ENCODE results near the gene PARN.

The PARN gene

DNA sequence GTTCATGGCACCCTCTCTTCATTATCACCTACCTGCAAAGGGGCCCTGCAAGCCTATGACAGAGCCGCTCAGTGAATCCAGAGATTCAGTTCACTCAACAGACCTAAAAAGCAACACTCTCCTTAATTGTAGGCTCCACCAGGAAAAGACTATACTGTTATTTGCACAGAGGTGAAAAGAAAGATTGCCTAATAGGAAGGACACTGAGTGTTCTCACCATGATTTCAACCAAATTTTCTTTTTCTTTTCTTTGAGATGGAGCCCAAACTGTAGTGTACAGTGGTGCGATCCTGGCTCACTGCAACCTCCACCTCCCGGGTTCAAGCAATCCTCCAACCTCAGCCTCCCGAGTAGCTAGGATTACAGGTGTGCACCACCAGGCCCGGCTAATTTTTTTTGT lies 104.5 kb downstream of the PARN start:
- H3K9me3 Mint-ChIP-seq = no peaks in the 10 kb centered on the region
- H3K4me3 Mint-ChIP-seq = no peak overlapping the region
- DNase-seq = no peak
- peaks cover 16 to 20% of the 10 kb centered on the region in 2 donors for H3K4me1 Mint-ChIP-seq (ENCODE audit: low read depth in 2 of 2)
- peaks cover 5% of the 10 kb centered on the region for H3K36me3 Mint-ChIP-seq (ENCODE audit: insufficient read depth)
- no peaks in the 10 kb centered on the region for H3K27me3 Mint-ChIP-seq
- no peak overlapping the region for H3K27ac Mint-ChIP-seq
- no peak for ATAC-seq (replicated peaks)

DNA sequence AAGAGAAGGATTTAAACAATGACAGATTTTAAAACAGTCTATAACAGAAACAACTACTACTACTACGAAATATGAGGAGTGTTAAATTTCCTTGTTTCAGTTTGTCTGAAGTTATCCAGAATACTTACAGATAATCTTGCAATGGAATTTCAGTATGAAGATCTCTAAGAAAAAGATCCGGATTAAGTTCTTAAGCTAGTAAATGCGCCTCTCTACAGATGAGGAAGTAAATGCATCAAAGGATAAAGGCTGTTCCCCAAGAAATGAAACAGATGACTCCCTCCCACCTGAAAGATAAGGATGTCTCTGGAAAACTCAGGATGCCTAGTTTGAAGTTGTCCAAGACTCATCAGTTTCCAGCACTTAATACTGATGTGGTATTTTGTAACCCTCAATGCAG lies 105.1 kb downstream of the PARN start:
- Mint-ChIP-seq H3K27ac (no peak overlapping the region), H3K4me3 (no peak overlapping the region), H3K9me3 (no peaks in the 10 kb centered on the region), H3K4me1 (ENCODE audit: low read depth in 2 of 2) (peaks cover 16 to 24% of the 10 kb centered on the region in 2 donors), H3K27me3 (no peaks in the 10 kb centered on the region), H3K36me3 (ENCODE audit: insufficient read depth) (peaks cover 5% of the 10 kb centered on the region)
- no peak for ATAC-seq (replicated peaks)
- DNase-seq = no peak

DNA sequence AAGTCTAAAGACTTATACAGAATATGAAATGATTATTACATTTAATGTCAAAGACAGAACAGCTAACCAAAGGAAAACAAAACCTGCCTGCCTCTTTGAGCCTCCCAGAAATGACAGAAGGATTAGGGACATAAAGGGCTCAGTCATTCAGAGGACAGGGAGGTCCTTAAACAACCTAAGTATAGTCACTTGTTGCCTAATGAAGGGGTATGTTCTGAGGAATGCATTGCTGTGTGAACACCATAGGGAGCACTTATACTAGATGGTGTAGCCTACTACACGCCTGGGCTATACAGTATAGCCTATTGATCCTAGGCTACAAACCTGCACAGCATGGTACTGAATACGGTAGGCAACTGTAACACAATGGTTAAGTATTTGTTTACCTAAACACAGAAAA lies 106.4 kb downstream of the PARN start:
- Mint-ChIP-seq H3K36me3 (ENCODE audit: insufficient read depth) (peaks cover 5% of the 10 kb centered on the region), H3K27me3 (no peaks in the 10 kb centered on the region), H3K4me1 (ENCODE audit: low read depth in 2 of 2) (peaks cover 16 to 30% of the 10 kb centered on the region in 2 donors), H3K9me3 (no peaks in the 10 kb centered on the region), H3K27ac (peak overlapping the region; percentile 5 to 62), H3K4me3 (no peak overlapping the region)
- DNase-seq (no peak), ATAC-seq (replicated peaks) (no peak)

DNA sequence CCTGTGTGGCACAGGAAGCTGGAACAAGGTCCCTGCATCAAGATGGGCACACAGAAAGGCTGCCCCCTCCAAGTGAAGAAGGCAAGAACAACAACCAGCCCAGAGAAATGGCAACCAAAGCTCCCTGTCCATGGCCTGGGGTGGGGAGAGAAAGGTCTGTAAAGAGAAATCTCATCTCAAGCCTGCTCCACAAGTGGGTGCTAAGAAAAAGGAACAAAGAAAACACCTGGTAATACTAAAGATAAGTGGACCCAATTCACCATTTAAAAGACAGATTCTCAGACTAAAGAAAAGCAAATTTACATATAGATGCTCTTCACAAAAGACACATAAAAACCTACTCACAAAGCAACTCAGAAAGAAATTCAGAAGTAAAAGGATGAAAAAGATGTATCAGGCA lies 107.4 kb downstream of the PARN start:
- ATAC-seq (replicated peaks) (no peak), DNase-seq (no peak)
- Mint-ChIP-seq H3K4me3 (no peak overlapping the region), H3K9me3 (no peaks in the 10 kb centered on the region), H3K27me3 (no peaks in the 10 kb centered on the region), H3K36me3 (ENCODE audit: insufficient read depth) (peaks cover 5% of the 10 kb centered on the region), H3K4me1 (ENCODE audit: low read depth in 2 of 2) (peaks cover 16 to 30% of the 10 kb centered on the region in 2 donors), H3K27ac (peak overlapping the region; percentile 38 to 78)

DNA sequence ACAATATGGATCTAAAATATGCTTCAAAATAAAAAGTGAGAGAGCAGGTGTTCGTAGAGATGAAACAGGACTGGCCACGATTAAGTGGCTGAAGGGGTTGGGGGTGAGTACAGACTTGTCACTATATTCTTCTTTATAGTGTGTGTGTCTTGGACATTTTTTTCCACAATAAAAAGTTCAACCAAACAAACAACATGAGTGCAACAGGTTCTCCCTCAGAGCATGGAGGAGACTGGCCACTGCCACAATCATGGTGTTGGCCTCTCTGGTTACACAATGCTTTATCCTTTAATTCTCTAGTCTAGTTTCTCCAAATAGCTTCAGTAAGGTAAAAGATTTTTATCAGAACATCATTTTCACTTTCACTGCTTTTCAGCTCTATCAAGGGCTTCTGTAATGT lies 109.3 kb downstream of the PARN start:
- H3K4me3 Mint-ChIP-seq = no peak overlapping the region
- H3K9me3 Mint-ChIP-seq = no peaks in the 10 kb centered on the region
- H3K27ac Mint-ChIP-seq = peak overlapping the region; percentile 46 to 64
- DNase-seq (no peak), ATAC-seq (replicated peaks) (no peak)
- H3K27me3 Mint-ChIP-seq = no peaks in the 10 kb centered on the region
- H3K36me3 Mint-ChIP-seq (ENCODE audit: insufficient read depth) = no peaks in the 10 kb centered on the region
- peaks cover 19 to 34% of the 10 kb centered on the region in 2 donors for H3K4me1 Mint-ChIP-seq (ENCODE audit: low read depth in 2 of 2)

DNA sequence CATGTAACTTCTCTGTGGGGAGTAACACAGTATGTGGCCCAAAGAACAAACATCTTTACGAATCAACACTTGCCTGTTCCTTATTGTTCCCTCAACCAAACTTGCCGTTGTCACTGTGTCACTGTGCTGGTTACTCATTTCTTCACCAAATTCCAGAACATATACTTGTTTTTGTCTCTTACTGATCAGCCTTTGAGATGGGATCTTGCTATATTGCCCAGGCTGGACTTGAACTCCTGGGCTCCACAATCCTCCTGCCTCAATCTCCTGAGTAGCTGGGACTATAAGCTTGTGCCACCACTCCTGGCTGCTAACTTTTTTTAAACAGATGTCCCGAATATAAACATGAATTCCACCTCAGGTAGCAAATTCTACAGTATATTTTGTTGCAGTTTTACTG lies 115.1 kb downstream of the PARN start:
- peaks cover 16 to 24% of the 10 kb centered on the region in 2 donors for H3K4me1 Mint-ChIP-seq (ENCODE audit: low read depth in 2 of 2)
- ATAC-seq (replicated peaks) (no peak), DNase-seq (no peak)
- no peaks in the 10 kb centered on the region for H3K27me3 Mint-ChIP-seq
- H3K9me3 Mint-ChIP-seq = no peaks in the 10 kb centered on the region
- H3K27ac Mint-ChIP-seq = peak overlapping the region in 1 of 2 donors; percentile 36
- H3K4me3 Mint-ChIP-seq = no peak overlapping the region
- no peaks in the 10 kb centered on the region for H3K36me3 Mint-ChIP-seq (ENCODE audit: insufficient read depth)

DNA sequence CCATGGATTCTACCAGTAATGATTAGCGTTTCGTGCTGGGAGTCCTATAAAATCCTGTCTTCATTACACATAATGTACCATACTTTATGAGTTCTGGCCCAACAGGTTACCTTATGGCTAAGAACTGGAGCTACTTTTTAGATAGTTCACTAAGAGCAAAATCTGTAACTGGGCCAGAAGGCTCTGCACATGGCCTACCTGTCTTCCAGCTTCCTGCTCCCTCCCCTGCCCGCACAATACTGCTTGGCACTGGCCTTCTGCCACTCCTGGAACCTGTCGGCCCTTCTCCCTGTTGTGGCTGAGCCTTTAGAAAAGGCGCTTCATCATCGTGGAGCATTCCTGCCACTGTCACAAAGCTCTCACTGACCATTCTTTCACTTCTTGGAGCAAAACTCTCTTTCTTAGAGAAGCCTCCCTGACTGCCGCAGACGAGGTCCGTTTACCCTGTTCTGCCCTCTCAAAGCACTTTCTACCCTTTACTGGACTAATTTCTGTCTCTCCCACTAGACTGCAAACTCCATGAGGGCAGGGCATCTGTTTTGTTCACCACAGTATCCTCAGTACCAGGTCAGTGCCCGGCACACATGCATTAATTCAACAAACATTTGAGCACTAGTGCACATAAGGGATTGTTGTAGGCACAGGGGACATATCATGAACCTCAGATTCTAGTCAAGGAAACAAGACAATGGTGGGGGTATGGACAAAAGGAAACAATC lies 116.5 kb downstream of the PARN start:
- Mint-ChIP-seq H3K27me3 (no peaks in the 10 kb centered on the region), H3K36me3 (ENCODE audit: insufficient read depth) (no peaks in the 10 kb centered on the region), H3K27ac (no peak overlapping the region), H3K9me3 (no peaks in the 10 kb centered on the region), H3K4me3 (no peak overlapping the region), H3K4me1 (ENCODE audit: low read depth in 2 of 2) (peaks cover 13 to 18% of the 10 kb centered on the region in 2 donors)
- no peak for ATAC-seq (replicated peaks)
- DNase-seq = no peak

DNA sequence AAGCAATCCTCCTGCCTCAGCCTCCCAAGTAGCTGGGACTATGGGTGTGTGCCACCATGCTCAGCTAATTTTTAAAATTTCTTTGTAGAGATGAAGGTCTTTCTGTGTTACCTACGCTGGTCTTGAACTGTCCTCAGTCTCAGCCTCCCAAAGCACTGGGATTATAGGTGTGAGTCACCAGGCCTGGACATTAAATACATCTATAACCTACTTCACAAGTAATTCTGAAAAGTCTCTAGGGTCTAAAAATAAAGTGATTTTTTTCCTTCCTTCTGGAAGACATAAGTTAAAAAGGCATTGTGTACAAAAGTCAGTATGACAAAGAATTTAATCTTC lies 118.3 kb downstream of the PARN start:
- Mint-ChIP-seq H3K9me3 (no peaks in the 10 kb centered on the region), H3K27ac (no peak overlapping the region), H3K36me3 (ENCODE audit: insufficient read depth) (no peaks in the 10 kb centered on the region), H3K4me1 (ENCODE audit: low read depth in 2 of 2) (peaks cover 10 to 14% of the 10 kb centered on the region in 2 donors), H3K4me3 (no peak overlapping the region), H3K27me3 (no peaks in the 10 kb centered on the region)
- no peak for ATAC-seq (replicated peaks)
- no peak for DNase-seq

DNA sequence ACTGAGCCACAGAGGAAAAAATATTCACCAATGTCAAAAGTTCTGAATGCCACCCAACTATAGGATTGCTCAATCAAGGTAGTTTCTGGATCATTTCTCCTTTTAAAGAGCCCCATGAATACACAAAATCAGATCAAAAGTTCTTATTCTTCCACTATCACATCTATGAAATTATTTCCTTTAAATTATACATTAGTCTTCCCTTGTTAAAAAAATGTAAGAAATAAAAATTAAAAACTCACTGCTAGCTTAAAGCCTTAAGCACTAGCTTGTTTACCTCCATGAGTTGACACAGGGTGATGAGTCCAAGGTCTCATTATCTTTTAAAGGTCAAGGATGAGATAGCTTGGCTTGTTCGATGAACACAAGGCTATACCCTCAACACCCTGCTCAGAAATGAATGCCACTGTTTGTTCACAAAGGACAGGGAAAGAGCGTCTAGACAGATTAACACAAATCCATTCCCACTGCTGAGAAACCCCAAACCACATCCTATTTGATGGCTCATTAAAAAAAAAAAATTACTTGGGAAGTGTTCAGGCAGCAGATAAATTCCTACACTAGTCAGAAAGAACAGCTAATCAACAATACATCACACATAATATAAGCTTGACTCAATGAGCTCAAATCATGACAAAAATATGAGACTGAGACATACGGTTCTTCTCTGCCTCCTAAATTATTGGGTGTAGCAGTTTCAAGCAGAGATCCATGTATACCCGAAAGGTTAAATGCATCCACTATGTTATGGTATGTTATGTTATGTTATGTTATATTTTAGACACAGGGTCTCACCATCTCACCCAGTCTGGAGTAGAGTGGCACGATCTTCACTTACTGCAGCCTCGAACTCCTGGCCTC lies 118.9 kb downstream of the PARN start:
- no peaks in the 10 kb centered on the region for H3K9me3 Mint-ChIP-seq
- DNase-seq = no peak
- no peak for ATAC-seq (replicated peaks)

DNA sequence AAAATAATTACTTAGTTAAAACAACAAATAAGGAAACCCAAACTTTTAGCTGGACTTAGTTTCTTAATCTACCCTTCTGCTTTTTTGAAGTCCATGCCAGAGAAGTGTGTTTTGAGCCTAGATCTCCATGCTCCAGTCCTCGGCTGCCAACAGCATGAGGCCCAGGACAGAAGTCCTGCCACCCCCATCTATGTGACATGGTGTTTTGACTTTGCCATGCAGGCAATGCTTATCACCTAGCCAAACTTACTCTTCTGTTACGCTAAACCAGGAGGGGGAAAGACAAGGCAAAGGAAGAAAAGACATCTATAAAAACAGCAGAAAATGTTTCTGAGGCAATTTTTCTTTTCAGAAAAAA lies 119.5 kb downstream of the PARN start:
- Mint-ChIP-seq H3K9me3 (no peaks in the 10 kb centered on the region), H3K36me3 (ENCODE audit: insufficient read depth) (peaks cover 2% of the 10 kb centered on the region), H3K4me1 (ENCODE audit: low read depth in 2 of 2) (peaks cover 10 to 18% of the 10 kb centered on the region in 2 donors), H3K4me3 (no peak overlapping the region), H3K27ac (peak overlapping the region; percentile 45 to 60), H3K27me3 (no peaks in the 10 kb centered on the region)
- DNase-seq (no peak), ATAC-seq (replicated peaks) (no peak)

More for the DNA sequence above, 118.9 kb downstream of the PARN start:
- Mint-ChIP-seq H3K4me3 (no peak overlapping the region), H3K36me3 (ENCODE audit: insufficient read depth) (peaks cover 2% of the 10 kb centered on the region), H3K4me1 (ENCODE audit: low read depth in 2 of 2) (peaks cover 10 to 14% of the 10 kb centered on the region in 2 donors), H3K27me3 (no peaks in the 10 kb centered on the region), H3K27ac (peak overlapping the region; percentile 45 to 60)

DNA sequence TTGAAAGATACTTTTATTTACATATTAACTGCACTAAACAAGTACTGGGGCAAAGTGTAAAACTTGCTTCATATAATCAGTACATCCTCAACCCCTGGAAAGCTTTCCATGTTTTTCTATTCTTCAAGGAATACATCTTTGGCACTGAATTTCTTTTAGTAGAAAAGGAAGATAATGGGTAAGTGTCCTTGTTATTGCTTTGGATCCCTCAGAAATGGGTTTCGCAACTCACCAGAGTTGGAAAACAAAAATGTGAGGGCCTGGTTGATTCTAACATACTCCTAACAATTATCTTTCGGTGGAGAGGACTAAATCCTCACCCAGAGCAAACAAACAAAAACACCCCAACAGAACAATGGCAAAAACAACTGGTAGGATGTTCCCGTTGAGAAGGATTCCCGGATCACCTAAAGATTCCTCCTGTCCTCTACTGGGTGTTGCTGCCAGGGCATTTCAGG lies 120.4 kb downstream of the PARN start:
- ATAC-seq (replicated peaks) = no peak
- Mint-ChIP-seq H3K9me3 (no peaks in the 10 kb centered on the region), H3K36me3 (ENCODE audit: insufficient read depth) (peaks cover 2% of the 10 kb centered on the region), H3K4me1 (ENCODE audit: low read depth in 2 of 2) (peaks cover 10 to 20% of the 10 kb centered on the region in 2 donors), H3K27ac (no peak overlapping the region), H3K4me3 (no peak overlapping the region), H3K27me3 (no peaks in the 10 kb centered on the region)
- DNase-seq = no peak

DNA sequence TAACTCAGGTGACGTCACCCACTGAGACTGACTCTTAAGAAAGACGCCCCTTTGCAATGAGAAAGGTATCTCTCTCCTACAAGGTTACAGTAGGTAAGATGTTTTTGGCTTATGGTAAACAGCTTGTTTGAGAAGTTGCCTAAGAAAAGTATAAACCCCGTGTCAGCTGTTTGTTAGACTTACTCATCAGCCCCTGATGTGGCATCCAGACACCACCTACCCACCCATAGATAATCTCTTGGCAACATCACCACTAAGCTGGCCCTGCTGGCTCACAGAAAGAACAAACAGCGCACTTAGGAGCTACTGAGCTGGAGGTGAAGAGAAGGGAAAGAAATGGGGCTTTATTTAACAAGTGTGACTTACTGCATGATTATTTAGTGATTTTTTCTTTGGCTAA lies 121.0 kb downstream of the PARN start:
- Mint-ChIP-seq H3K4me1 (ENCODE audit: low read depth in 2 of 2) (peaks cover 10 to 22% of the 10 kb centered on the region in 2 donors), H3K27ac (no peak overlapping the region), H3K27me3 (no peaks in the 10 kb centered on the region), H3K36me3 (ENCODE audit: insufficient read depth) (peaks cover 2% of the 10 kb centered on the region), H3K9me3 (no peaks in the 10 kb centered on the region), H3K4me3 (no peak overlapping the region)
- no peak for DNase-seq
- no peak for ATAC-seq (replicated peaks)

DNA sequence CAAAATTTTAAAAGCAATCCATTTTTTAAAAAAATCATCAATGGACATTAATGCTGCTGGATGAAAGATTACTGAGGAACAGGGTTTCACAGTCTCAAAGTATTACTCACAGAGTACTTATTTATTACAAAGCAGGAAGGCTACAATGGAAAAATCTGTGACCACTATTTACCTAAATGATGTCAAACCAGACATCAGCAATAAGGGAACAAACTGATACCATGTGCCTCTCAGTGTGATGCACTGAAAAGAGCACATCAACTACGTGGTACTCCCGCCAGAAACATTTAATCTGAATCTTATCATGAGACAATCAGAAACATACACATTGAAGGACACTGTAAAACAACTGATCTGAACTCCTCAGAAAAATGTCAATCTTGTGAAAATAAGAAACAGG lies 124.2 kb downstream of the PARN start:
- DNase-seq = no peak
- H3K27ac Mint-ChIP-seq = peak overlapping the region; percentile 38 to 49
- H3K9me3 Mint-ChIP-seq = no peaks in the 10 kb centered on the region
- H3K4me3 Mint-ChIP-seq = no peak overlapping the region
- ATAC-seq (replicated peaks) = no peak
- peaks cover 6 to 21% of the 10 kb centered on the region in 2 donors for H3K4me1 Mint-ChIP-seq (ENCODE audit: low read depth in 2 of 2)
- no peaks in the 10 kb centered on the region for H3K27me3 Mint-ChIP-seq
- peaks cover 6% of the 10 kb centered on the region for H3K36me3 Mint-ChIP-seq (ENCODE audit: insufficient read depth)

Data from effector memory CD8-positive, alpha-beta T cell (primary cell).